Testis (tissue), 2 donors: ENCODE data around the gene BMAL1.

Experiments
- CTCF ChIP-seq, 3 experiments: fragments of 450-650 bp in 2 of 3; fragments of 200-600 bp in 1 of 3; sonication (generic) in 1 of 3; IDR thresholded peaks; one replicate each; pipeline ENCODE4 v1.5.1; 2016 to 2019; ENCODE audit warnings: antibody characterized with exemption in 3 of 3, mild to moderate bottlenecking in 2 of 3, moderate library complexity in 1 of 3
- POLR2A ChIP-seq: fragments of 450-650 bp; IDR thresholded peaks from one replicate; pipeline ENCODE4 v1.6.1; 2017; ENCODE audit warnings: antibody characterized with exemption, mild to moderate bottlenecking, moderate library complexity

GRCh38 chr11:13268791-13269190, 8.8 kb upstream of the BMAL1 start:
- no peak for TF ChIP-seq CTCF (IDR thresholded peaks at IDR 0.05)
- TF ChIP-seq POLR2A, result no peak
